Measurements from ENCODE around the gene DTNBP1. TPM values are rescaled to one million over a fixed set of nuclear protein-coding genes. Genes with fewer than 3 reads are reported as not detected.

Gene DTNBP1
- polyA plus RNA-seq, 2 of the 4 experiments (the other 2 are of a cell fraction), result 8.4 to 8.7 TPM

GRCh38 chr6:15672818-15673217, 10.0 kb upstream of the DTNBP1 start (continued):
- TF ChIP-seq FOSB (CRISPR knock-in tag; IDR thresholded peaks at IDR 0.05), result no peak
- no peak for TF ChIP-seq JUN (IDR thresholded peaks at IDR 0.05)

- no peak for FAIRE-seq
- ChIA-PET CTCF (no interaction called here), POLR2A (no interaction called here)
- no peak for DNase-seq (ENCODE audit: low read depth in 1 of 2, low spot score in 1 of 2)
- Histone ChIP-seq H3K4me1 (no peaks in the 10 kb centered on the region), H3K4me2 (no peak overlapping the region), H3K9me3 (no peaks in the 10 kb centered on the region), H3K4me3 (no peak overlapping the region), H3K27ac (no peak overlapping the region)
- WGBS (ENCODE audit: missing lambda C conversion rate), result 78% methylated on average over 1 of the region's 1 CpG
- no peak for TF ChIP-seq ZNF302 (CRISPR knock-in tag; IDR thresholded peaks at IDR 0.05)
- no peak for TF ChIP-seq CBX2 (IDR thresholded peaks at IDR 0.05; ENCODE audit: borderline replicate concordance, low read depth)
- no peak for TF ChIP-seq REST (IDR thresholded peaks at IDR 0.05)
- no peak for TF ChIP-seq RAD21 (conservative IDR thresholded peaks at IDR 0.05 in 1 of 2, IDR thresholded peaks at IDR 0.05 in 1 of 2)
- no peak for TF ChIP-seq CTCF (IDR thresholded peaks at IDR 0.05)
- TF ChIP-seq ELK1 (IDR thresholded peaks at IDR 0.05; ENCODE audit: low read depth, low read length), result no peak
- no peak for TF ChIP-seq FOSL2 (IDR thresholded peaks at IDR 0.05)
- TF ChIP-seq FOSL2 (CRISPR knock-in tag; IDR thresholded peaks at IDR 0.05), result no peak
- no peak for TF ChIP-seq ZFP36 (IDR thresholded peaks at IDR 0.05; ENCODE audit: borderline replicate concordance, partially characterized antibody)
- TF ChIP-seq GATA3 (IDR thresholded peaks at IDR 0.05; ENCODE audit: borderline replicate concordance), result no peak
- TF ChIP-seq JUN (IDR thresholded peaks at IDR 0.05), result no peak
- TF ChIP-seq ATOH8 (CRISPR knock-in tag; IDR thresholded peaks at IDR 0.05; ENCODE audit: low read depth), result no peak
- no peak for TF ChIP-seq EHMT2 (IDR thresholded peaks at IDR 0.05; ENCODE audit: low read depth)
- TF ChIP-seq BHLHE40 (IDR thresholded peaks at IDR 0.05; ENCODE audit: low read depth, low read length), result no peak
- TF ChIP-seq MAX (IDR thresholded peaks at IDR 0.05), result no peak
- no peak for TF ChIP-seq MAFK (IDR thresholded peaks at IDR 0.05; ENCODE audit: partially characterized antibody)
- no peak for TF ChIP-seq USF2 (IDR thresholded peaks at IDR 0.05)
- no peak for TF ChIP-seq NR3C1 (IDR thresholded peaks at IDR 0.05)
- no peak for TF ChIP-seq CEBPB (IDR thresholded peaks at IDR 0.05)
- TF ChIP-seq KDM1A (IDR thresholded peaks at IDR 0.05; ENCODE audit: low read depth), result no peak
- no peak for ATAC-seq
Observed at GRCh38 chr6:15672291-15672690, 9.5 kb upstream of the DTNBP1 start.
